Choroid plexus epithelial cell (primary cell): ENCODE data around the gene AGPAT1.
A peak's percentile ranks its signal among the peaks of the same experiment; 100 is the strongest.

Source experiments
- DNase-seq: peaks from one replicate; pipeline ENCODE4 v3.0.0-alpha.2; 2010; ENCODE audit warnings: low read depth
- H3K4me3 ChIP-seq: 2 replicates; pipeline ENCODE4 v1.5.1; 2011; ENCODE audit warnings: low read depth, mild to moderate bottlenecking, control low read depth, low read length, moderate library complexity
- TF ChIP-seq, protein P1 (sequence below): conservative IDR thresholded peaks from 2 replicates; pipeline ENCODE4 v1.5.1; 2011; ENCODE audit warnings: low read depth, mild to moderate bottlenecking, control low read depth, inconsistent platforms, low read length, moderate library complexity

Gene AGPAT1, protein sequence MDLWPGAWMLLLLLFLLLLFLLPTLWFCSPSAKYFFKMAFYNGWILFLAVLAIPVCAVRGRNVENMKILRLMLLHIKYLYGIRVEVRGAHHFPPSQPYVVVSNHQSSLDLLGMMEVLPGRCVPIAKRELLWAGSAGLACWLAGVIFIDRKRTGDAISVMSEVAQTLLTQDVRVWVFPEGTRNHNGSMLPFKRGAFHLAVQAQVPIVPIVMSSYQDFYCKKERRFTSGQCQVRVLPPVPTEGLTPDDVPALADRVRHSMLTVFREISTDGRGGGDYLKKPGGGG

DNA sequence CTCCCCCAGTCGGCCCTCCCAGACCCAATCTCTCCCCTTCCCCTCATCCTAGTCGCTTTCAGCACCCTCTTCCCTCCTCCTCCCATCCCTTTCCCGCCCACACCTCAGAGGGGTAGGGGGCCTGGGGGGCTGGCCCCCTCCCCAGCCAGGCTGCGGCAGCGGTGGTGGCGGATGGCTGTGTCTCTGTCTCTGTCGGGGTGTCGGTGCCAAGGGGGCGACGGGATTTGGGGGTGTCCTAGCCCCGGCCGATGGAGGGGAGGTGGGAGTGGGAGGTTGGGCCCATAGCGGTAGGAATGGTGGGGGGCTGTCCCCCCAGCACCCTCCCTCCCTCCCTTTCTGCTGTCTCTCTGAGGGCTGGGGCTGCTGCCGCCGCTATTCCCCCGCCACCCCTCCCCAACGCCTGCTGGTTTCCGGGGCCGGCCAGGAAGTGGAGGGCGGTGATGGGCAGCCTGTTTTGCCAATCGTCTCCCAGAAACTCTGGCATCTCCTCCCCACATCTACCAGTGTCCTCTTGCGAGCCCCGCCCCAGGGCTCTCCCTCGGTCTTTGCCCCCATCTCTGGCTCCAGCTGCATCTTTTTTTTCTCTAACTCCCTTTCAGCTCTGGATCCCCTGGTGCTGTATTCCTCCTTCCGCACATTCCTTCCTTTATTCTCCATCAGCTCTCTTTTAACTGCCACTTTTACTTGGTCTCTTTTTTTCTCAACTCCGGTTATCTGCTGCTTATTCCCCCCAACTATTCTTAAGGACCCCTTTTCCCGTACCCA lies at the start of gene AGPAT1:
Gene AGPAT1, minus strand, starts transcription at position 374 of the 765 bp plus-strand sequence. CDS start 4,588 bp downstream, outside the sequence.
- peak; percentile 99 for DNase-seq
- TF ChIP-seq, protein P1, sequence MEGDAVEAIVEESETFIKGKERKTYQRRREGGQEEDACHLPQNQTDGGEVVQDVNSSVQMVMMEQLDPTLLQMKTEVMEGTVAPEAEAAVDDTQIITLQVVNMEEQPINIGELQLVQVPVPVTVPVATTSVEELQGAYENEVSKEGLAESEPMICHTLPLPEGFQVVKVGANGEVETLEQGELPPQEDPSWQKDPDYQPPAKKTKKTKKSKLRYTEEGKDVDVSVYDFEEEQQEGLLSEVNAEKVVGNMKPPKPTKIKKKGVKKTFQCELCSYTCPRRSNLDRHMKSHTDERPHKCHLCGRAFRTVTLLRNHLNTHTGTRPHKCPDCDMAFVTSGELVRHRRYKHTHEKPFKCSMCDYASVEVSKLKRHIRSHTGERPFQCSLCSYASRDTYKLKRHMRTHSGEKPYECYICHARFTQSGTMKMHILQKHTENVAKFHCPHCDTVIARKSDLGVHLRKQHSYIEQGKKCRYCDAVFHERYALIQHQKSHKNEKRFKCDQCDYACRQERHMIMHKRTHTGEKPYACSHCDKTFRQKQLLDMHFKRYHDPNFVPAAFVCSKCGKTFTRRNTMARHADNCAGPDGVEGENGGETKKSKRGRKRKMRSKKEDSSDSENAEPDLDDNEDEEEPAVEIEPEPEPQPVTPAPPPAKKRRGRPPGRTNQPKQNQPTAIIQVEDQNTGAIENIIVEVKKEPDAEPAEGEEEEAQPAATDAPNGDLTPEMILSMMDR, result no peak
- H3K4me3 ChIP-seq, result peak within 1 kb of the TSS; percentile 97

GRCh38 chr6:32224696-32225095 lies 48.8 kb upstream of the AGPAT1 start:
- TF ChIP-seq, protein P1, result no peak
- H3K4me3 ChIP-seq, result no peak overlapping the region
- DNase-seq, result no peak

GRCh38 chr6:32223258-32224235 lies 47.7 kb upstream of the AGPAT1 start, which contains the start of gene NOTCH4:
NOTCH4 (minus strand) TSS chr6:32224067; CDS start chr6:32223928, 139 bp downstream.
- DNase-seq, result no peak
- H3K4me3 ChIP-seq, result no peak within 1 kb of the TSS
- TF ChIP-seq, protein P1, result no peak

DNA sequence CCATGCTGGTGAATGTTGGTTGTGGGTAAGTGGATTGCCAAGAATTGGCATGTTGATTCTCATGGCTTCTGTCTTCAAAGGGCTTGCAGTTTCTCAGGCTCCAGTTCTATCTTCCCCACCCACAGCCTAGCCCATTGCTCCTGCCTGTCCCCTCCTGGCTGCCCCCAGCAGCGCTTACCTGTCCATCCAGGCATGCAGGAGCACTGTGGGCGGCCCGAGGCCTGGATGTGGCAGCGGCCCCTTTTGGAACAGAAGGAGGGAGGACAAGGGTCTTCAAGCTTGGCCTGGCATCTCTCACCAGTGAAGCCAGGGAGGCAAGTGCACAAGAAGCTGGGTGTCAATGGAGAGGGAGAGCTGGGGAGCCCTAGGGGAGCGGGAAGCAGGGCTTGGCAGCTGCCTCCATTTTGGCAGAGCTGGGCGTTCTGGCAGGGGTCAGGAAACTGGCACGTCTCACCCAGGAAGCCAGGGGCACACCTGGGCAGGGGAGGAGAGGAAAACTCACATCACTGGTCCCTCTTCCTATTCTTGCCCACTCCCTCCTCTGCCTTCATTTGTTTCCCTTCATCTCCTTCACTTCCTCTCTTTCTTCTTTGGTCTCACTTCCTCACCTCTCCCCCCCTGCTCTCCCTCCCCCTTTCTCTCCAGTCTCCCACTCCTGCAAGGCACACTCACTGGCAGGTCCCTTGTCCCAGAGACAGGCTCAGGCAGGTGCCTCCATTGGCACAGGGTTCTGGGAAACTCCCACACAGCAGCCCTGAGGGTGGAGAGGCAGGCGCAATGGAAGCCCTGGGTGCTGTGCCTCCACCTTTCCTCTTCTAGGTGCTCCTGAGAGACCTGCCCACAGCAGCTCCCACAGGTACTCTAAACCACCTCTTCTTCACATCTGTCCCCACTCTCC lies 46.7 kb upstream of the AGPAT1 start:
- H3K4me3 ChIP-seq, result no peak overlapping the region
- TF ChIP-seq, protein P1, result no peak
- DNase-seq, result no peak

GRCh38 chr6:32220021-32220420 lies 44.1 kb upstream of the AGPAT1 start:
- no peak overlapping the region for H3K4me3 ChIP-seq
- TF ChIP-seq, protein P1, result no peak
- DNase-seq, result no peak

DNA sequence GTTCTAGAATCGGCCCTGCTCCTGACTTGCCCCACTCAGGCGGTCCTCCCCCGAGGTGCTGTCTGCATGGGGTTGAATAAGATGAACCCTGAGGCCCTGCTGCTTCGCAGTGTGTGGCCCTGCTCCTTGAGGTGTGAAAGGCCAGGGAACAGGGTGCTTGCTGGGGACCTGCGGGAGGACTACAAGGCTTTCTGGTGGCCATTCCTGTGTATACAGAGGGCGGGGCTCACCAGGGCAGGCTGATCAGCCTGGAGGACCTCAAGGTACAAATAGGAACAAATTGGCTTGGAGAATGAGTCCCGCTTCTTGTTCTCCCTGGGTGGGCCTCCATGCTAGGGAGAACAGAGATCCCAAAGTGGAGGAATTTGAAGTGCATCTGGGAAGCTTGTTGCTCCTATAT lies 42.3 kb upstream of the AGPAT1 start:
- TF ChIP-seq, protein P1, result no peak
- H3K4me3 ChIP-seq, result no peak overlapping the region
- DNase-seq, result no peak
